SK-N-MC (cell line): ENCODE data around the gene RASL11B.

Experiments
- EZH2 ChIP-seq: fragments of 200-600 bp; sonication (generic); IDR thresholded peaks from one replicate; pipeline ENCODE4 v1.6.1; 2017; ENCODE audit warnings: antibody characterized with exemption
- FOXP2 ChIP-seq: optimal IDR thresholded peaks from 2 replicates; pipeline ENCODE3; 2011; ENCODE audit warnings: mild to moderate bottlenecking, moderate library complexity; ENCODE audit not compliant: insufficient read depth; ENCODE audit errors: extremely low read length, control extremely low read depth
- POLR2AphosphoS5 ChIP-seq: IDR thresholded peaks from 2 replicates; pipeline ENCODE4 v1.6.1; 2012; ENCODE audit warnings: mild to moderate bottlenecking, low read depth, low read length, borderline replicate concordance

DNA sequence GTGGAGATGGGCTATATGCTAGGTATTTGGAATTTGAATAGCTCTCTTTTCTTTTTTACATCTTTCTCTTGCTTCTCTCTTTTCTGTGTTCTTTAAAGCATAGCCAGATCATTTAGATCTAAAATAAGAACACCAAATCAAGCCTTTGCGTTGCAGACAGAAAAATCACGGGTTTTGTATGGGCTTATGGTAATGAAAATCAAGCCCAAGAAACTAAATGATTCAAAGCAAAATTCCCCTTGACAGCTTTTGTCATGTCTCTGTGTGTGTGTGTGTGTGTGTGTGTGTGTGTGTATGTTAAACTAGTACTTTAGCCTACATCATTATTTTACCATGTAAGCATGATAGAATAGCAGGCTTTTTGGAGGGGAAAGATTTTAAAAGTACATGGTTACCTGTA, 1.8 kb upstream of the RASL11B start:
- no peak for TF ChIP-seq EZH2
- no peak for TF ChIP-seq POLR2AphosphoS5
- no peak for TF ChIP-seq FOXP2
